NCI-H524 treated with DMSO at 0.1 percent for 48 hours (cell line): Measurements from ENCODE around the gene RUSF1.
"Not testable (repeated sequence)": the region's sequence is repeated elsewhere in the genome, so short reads cannot be mapped to it uniquely, and the experiment has no call there.

Experiments used
- DNase-seq: peaks from one replicate; lab custom pipeline; 2025; lab: John Stamatoyannopoulos, UW

Gene RUSF1

DNA sequence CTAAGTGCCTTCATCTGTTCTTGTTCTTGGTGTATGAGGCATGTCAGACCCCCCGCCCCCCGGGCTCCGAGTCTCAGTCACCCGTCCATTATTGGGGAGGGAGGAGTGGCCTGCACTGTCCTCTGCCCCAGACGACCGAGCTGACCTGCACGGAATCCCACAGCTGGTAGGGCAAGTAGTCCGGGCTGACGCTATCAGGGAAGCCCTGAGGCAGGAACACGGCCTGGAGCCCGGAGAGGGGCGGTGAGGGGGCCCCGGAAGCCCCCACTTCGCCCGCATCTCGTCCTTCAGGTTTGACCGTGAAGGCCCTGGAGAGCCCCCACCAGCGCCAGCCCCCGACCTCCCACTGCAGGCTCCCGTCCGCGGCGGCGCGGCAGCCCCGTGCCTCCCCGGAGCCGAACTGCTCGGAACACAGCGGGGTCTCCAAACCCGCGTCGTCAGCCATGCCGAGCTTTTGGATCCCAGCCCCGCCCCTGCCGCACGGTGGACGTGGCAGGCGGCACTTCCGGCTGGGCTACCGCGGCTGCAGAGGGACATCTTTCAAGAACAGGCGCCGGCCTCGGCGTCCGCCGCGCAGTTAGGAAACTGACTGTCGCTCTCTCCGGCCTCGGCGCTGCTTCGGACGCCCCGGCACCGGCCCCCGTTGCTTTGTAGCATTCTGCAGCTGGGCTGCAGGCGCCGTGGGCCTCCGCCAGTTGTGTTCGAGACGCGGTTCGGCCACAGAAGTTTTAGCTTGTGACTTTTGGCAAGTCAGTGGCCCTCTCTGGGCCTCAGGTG lies at the start of gene RUSF1:
TSS of gene RUSF1 (minus strand) at position 463 of the 777 bp plus-strand sequence. CDS start at position 445, 18 bp downstream.
- DNase-seq, result no peak

DNA sequence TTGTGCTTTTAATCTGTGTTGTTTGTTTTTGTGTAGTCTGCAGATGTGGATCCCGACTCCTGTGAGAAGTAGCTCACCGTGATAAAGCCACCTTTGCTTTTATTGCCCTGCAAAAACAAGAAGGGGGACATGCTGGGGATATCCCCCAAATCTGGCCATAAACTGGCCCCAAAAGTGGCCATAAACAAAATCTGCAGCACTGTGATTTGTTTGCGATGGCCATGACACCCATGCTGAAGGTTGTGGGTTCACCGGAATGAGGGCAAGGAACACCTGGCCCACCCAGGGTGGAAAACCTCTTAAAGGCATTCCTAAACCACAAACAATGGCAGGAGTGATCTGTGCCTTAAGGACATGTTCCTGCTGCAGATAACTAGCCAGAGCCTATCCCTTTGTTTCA lies 34.6 kb upstream of the RUSF1 start:
- DNase-seq, result no peak

DNA sequence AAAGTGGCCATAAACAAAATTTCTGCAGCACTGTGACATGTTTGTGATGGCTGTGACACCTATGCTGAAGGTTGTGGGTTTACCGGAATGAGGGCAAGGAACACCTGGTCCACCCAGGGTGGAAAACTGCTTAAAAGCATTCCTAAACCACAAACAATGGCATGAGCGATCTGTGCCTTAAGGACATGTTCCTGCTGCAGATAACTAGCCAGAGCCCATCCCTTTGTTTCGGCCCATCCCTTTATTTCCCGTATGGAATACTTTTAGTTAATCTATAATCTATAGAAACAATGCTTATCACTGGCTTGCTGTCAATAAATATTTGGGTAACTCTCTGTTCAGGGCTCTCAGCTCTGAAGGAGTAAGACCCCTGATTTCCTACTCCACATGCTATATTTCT lies 31.6 kb upstream of the RUSF1 start:
- not testable (repeated sequence) for DNase-seq

DNA sequence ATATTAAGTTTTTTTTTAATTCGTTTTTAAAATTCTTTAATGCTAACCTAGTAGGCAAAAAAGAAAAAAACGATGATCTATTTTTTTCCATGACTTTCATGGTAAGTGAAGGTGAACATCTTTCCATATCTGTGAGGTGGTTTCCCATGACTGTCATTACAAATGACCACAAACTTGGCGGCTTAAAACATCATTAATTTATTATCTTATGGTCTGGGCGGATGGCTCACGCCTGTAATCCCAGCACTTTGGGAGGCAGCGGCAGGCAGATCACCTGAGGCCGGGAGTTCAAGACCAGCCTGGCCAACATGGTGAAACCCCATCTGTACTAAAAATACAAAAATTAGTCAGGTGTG lies 30.0 kb upstream of the RUSF1 start:
- not testable (repeated sequence) for DNase-seq

DNA sequence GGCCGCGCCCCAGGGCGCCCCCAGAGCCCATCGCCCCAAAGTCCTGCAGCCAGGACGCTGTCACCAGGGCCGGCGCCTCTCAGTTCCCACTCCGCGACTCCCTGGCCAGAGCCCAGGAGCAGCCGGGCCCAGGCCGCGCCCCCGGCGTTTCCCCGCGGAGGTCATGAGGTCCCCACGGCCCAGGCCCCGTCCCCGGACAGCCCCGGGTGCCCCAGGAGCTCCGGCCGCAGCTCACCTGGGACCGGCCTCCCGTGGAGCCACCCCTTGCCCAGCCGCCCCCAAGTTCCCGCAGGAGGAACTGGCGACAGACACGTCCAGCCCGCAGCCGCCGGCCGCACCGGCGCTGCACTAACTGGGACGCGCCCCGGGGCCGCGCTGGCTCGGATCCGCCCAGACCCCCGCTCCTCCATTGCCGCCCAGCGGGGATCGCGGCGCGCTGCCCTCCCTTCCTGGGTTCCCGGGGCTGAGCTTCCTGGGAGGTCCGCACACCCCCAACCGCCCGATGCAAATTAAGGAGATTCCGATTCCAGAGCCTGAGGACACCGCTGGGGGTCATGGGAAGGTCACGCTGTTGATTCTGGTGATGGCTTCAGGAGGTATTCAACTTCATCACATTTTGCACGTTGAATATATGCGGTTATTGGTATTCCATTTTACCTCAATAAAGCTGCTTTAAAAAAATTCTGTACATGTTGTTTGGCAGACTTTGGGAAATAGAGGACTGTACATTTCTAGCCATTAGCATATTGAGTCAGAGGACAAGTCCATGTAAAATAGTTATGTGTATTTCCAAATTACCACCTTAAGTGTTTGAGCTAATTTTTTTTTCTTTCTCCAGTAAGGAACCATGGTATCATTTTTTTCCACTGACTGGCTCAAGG lies 29.4 kb upstream of the RUSF1 start:
- no peak for DNase-seq

DNA sequence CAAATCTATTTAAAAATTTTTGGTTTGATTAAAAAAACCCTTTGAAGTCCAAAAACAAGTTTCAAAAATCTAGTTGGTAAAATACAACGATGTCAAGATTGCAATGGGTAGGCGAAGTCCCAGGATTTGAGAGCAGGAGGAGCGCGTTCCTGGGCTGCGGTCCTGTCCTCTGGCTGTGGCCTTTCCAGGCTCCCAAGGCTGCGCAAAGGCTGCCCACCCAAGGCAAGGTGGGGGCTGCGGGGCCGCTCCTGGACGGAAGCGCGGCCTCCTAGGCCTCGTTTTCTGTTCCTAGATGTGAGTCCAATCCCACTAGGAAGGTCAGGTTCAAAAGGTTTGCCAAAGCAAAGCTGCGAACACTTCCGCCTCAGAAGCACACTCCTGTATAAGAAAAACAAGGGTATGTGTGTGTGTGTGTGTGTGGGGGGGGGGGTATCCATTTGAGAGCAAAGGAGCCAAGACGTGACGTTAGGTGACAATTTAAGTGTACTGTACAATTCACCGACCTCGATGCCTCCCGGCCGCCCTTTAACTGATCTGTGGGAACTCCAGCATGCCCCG lies 28.7 kb upstream of the RUSF1 start:
- DNase-seq, result no peak

DNA sequence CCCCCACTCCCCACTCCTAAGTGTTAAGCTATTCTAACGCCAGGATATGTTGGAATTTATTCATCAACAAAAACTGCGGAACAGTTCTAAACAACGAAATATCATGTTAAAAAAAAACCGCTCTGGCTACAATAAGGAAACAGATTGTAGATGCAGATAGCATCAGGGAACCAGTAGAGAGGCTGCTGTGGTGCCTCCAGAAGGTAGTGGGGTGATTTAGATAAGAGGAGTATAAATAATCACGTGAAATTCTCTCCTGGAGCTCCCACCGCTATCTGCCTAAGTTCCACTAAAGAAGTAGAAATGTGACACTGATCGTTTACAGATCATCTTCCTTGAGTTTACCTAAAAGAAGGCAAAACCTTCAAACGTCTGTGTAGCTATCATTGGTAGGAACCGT lies 27.5 kb upstream of the RUSF1 start:
- DNase-seq, result no peak

DNA sequence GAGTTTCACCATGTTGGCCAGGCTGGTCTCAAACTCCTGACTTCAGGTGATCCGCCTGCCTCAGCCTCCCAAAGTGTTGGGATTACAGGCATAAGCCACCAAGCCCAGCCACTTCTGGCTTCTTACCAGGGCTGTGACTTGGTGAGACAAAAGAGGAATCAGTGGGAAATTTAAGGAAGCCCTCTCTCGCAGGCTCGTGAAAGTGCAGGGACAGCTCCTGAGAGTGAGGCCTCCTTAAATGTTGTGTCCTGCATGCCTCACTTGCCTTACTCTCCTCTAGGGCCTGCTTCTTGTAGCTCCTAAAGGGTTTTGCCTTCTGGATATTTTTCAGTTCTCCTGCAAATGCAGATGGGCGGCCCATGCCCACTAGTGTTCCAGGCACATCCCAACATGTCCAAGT lies 24.7 kb upstream of the RUSF1 start:
- DNase-seq, result no peak

DNA sequence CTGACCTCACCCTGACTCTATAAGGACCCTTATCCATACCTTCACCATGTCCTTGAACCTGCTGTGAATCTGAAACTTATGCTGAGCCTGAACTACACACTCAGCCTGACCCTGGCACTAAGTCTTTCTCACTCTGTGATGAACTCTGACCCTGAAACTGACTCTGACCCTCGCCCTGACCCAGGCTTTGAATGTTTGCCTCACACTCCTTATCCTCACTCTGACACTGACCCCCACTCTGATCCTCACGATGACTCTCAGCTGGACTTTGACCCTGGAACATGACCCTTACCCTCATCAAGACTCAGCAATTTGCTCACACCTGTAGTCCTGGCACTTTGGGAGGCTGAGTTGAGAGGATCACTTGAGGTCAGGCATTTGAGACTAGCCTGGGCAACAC lies 23.9 kb upstream of the RUSF1 start:
- no peak for DNase-seq

DNA sequence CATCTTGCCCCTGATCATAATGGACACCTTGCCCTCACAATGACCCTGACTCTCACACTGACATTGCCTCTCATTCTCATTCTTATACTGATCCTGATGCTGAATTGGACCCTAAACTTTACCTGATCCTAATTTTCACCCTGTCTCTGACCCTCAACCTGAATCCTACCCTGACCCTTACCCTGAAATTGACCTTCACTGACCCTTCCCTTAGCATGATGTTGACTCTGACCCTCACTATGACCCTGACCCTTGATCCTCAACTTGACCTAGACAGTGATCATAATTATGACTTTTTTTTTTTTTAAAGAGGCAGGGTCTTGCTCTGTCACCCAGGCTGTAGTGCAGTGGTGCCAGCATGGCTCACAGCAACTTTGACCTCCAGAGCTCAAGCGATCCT lies 22.9 kb upstream of the RUSF1 start:
- no peak for DNase-seq

DNA sequence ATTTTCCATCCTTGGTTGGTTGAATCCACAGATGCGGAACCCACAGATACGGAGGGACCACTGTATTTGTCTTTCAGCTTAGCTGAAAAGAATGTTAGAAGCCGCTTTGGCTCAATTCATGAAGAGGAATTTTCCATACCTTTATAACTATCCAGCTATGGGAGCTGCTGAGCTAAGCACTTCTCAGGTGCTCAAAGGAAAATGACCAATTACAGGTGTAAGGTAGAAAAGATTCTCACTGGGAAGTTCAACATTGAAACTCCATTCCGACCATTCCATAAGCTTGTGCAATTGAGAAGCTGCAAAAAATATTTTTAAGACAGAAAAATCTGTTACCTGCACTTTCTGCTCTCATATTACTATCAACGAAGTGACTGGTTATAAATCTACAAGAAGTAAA lies 22.2 kb upstream of the RUSF1 start:
- DNase-seq, result no peak

DNA sequence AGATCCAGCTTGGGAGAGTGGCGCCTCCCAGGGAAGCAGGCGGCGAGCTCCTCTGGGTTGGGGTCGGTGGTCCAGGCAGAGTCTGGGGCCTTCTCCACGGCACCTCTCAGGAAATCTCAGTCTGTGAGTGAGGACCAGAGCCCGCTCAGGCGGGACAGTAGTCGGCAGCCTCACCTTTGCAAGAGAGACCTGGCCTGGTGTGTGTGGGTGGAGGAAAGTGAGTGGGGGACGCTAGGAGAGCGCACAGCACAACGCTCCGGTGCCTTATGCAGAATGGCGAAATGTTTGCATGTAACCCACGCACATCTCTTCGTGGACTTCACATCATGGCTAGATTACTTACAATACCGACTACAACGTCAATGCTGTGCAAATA lies 21.7 kb upstream of the RUSF1 start:
- no peak for DNase-seq

DNA sequence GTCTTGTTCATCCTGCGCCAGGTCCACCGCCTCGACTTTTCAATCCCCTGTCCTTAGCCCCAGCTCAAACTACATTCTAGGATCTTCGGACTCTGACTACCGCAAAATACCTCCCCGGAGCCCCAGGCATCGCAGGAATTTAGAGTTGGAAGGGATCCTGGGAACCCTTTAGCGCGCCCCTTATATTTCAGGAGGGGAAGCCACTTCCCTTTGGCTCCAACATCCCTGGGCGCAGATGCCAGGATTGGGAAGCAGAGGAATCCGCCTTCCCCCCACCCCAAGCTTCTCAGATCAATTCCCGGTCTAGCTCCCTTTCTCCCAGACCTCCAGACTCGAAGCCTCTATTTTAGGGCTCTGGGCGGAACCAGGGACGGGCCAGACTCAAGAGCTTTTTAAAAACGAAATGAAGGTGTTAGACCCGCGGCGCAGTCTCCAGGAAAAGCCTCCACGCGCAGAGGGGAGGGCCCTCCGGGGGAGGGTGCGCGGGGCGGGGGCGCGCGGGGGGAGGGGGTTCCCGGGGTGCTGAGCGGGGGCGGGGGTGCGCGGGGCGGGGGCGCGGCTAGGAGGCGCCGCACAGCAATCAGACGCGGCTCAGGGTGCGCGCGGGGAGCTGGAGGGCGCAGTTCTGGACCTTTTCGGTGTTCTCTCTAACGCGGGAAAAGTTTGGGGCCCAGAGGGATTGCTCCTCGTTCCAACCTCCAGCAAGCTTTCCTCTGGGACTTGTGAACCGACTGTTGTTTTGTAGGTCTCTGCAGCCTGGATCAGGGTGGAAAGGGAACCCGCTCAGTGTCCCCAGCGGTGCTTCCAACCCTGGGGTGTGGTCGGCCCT lies 21.1 kb upstream of the RUSF1 start:
- DNase-seq, result no peak

DNA sequence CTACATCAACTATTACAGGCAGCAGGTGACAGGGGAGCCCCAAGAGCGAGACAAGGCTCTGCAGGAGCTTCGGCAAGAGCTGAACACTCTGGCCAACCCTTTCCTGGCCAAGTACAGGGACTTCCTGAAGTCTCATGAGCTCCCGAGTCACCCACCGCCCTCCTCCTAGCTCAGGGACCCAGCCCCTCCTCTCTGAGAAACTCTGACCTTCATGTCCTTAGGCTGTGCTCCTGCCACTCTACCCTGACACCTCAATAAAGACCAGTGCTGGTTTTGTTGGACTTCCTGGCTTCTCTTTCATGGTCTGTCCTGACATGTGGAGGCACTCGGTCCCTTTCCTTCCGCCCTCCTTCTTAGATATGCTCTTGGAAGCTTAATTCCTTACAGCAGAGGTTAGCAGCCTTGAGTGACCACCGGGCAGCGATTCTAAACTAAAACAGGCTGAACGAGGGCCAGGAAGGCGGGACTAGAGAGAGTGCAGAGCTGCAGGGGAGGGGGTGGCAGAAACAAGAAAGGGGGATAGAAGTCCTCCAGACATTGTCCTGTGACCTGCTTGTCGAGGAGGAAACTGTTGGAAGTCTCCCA lies 20.4 kb upstream of the RUSF1 start:
- no peak for DNase-seq

DNA sequence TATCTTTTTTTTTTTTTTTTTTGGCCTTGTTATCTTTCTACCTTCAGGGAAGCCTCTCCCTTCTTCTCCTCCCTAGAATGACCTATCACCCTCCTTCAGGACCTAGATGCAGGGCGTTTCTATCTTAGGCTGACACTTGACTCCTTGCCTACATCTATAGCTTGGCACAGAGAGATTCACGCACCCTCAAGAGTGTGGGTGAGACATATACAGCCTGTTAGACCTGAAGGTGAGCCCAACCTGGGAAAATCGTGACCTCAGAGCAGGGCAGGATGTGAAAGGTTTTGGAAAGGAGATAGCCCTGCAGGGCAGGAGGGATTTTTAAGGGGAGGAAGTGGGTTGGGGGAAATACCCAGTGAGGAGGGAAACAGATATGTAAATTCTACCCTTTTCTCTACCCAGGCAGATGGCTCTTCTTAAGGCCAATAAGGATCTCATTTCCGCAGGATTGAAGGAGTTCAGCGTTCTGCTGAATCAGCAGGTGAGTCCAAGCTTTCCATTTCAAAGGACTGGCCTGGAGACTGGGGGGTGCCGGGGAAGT lies 19.6 kb upstream of the RUSF1 start, which contains the start of gene AHSP:
TSS of gene AHSP (plus strand) at position 167 of the 541 bp plus-strand sequence. CDS start at position 407, 240 bp downstream.
- no peak for DNase-seq

DNA sequence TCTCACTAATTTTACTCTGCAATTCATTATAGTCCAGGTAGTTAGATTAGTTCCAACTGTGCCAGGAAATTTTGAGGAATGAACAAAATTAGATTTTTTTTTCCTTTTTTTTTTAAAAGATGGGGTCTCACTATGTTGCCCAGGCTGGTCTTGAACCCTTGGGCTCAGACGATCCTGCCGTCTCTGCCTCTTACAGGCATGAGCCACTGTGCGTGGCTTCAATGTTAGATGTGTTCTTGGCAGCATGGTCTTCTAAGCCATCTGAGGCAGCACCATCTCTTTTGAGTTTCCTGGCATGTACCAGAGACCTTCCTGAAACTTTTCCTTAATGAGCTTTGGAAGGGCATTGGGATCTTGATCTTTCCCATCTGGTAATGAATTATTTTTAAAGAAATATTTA lies 16.9 kb upstream of the RUSF1 start:
- DNase-seq, result no peak

DNA sequence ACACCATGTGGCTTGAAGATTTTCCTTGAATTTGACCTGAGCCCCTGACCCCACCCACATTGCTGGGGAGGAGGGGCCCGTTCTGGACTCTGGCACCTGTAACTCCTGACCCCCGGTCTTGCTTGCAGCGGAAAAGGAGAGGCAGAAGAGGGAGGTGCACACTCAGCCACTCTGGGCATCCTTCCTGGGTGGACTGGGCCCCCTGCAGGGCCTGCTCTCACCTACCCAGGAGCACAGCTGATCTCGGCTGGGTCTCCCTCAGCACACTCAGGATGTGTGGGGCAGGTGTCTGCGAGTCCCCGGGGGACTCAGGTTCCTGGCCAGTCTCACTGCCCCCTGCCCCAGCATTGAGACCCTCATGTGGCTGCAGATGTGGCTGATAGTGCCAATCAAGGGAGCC lies 15.6 kb upstream of the RUSF1 start:
- DNase-seq, result not testable (repeated sequence)

DNA sequence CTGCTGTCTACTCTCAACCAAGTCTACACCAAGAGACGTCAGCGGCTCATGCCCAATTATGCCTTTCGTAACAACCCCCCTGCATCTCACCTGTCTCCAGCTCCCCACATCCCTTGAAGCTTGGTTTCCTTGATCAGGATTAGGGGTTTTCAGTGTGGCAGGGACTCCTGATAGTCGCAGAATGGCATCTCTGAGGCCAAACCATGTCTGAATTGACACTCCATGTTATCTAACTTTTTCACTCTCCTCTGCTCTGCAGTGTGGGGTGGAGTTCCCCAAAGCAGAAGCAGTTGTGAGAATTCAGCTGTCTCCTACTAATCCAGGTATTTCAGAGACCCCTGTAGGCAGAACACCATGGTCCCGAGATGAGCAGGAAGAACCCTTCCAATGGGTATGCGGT lies 13.9 kb upstream of the RUSF1 start:
- DNase-seq, result no peak

DNA sequence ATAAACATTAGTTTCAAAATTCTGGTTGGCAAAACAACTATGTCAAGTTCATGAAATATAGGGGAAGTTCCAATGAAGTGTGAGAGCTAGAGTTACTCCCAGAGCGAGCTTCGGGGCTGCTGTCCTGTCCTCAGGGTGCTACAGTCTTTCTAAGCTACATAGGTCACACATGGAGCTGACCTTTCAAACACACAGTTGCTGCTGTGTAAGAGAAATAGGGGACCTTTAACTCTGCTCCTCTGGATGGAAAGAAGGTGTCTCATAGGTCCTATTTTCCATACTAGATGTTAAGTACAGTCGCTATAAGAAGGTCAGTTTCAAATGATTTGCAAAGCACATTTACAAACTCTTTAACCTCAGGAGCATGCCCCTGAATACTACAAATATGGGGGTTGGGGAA lies 13.2 kb upstream of the RUSF1 start:
- no peak for DNase-seq

DNA sequence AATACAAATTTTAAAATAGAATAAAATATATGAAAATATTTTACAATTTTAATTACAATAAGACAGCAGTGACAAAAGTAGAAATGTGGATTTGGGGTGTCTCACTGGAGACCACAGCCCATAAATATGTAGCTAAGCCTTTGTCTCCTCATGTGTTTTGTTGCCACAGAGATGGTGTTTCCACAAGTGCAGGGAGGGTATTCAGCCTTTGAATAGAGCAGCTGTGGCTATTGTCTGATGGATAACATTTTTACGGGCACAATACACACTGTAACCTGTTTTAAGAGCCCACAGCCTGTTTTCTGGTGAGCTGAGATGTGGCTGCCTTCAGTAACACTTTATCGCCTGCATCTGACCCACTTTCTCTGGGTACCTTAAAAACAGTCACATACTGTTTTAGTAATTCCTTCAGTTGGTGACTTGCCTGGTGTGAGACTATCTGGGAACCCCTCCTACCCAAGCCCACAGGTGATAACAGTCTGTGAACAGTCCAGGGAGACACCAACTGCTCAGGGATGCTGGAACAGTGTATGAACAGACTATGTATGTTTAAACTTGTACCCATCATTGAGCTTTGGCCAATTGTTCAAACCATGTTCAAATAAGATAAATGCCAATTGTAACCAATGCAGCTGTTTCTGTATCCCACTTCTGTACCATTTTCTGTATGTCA lies 11.7 kb upstream of the RUSF1 start:
- DNase-seq, result no peak
